ENCODE data around the gene ARHGDIB. TPM values are rescaled to one million over a fixed set of nuclear protein-coding genes. Genes with fewer than 3 reads are reported as not detected.

ARHGDIB gene
- total RNA-seq, 4 donors from 2014 or later = 36.7 to 69.5 (median 48.3) TPM

- Histone ChIP-seq H3K4me3 (no peak overlapping the region), H3K9me3 (no peaks in the 10 kb centered on the region), H3K36me3 (no peaks in the 10 kb centered on the region), H3K27ac (no peak overlapping the region), H3K27me3 (no peaks in the 10 kb centered on the region), H3K4me1 (peaks cover 0 to 4% (median 1%) of the 10 kb centered on the region in 4 donors)
- TF ChIP-seq CTCF (IDR thresholded peaks at IDR 0.05) (no peak), POLR2A (IDR thresholded peaks at IDR 0.05) (no peak), POLR2AphosphoS5 (IDR thresholded peaks at IDR 0.05) (no peak), EP300 (IDR thresholded peaks at IDR 0.05; ENCODE audit: low read depth) (no peak)
- DNase-seq = no peak
- in situ Hi-C loops (cut with MboI; ENCODE audit: low pct_ligation_motif_present in 1 of 4, low pct_unique_long_range_greater_than_20kb in 1 of 4, low sequenced_read_pairs in 3 of 4) = no loop called here
- WGBS, 2 donors (ENCODE audit: low coverage in 1 of 2) = 92 to 95% methylated on average over 2 of the region's 2 CpGs
- intact Hi-C loops (cut with DNase I; ENCODE audit: low total_unique reads) = no loop called here
Measured at GRCh38 chr12:14923944-14924343, 37.5 kb downstream of the ARHGDIB start.

GRCh38 chr12:14921218-14921617, 40.2 kb downstream of the ARHGDIB start:
- no peak for DNase-seq
- intact Hi-C loops (cut with DNase I; ENCODE audit: low total_unique reads) = no loop called here
- 89 to 100% methylated on average over 2 of the region's 2 CpGs for WGBS, 2 donors (ENCODE audit: low coverage in 1 of 2)
- TF ChIP-seq CTCF (IDR thresholded peaks at IDR 0.05) = no peak
- no peak for TF ChIP-seq POLR2A (IDR thresholded peaks at IDR 0.05)
- TF ChIP-seq EP300 (IDR thresholded peaks at IDR 0.05; ENCODE audit: low read depth) = no peak
- TF ChIP-seq POLR2AphosphoS5 (IDR thresholded peaks at IDR 0.05) = no peak
- H3K27me3 ChIP-seq = no peaks in the 10 kb centered on the region
- no peak overlapping the region for H3K27ac ChIP-seq
- in situ Hi-C loops (cut with MboI; ENCODE audit: low pct_ligation_motif_present in 1 of 4, low pct_unique_long_range_greater_than_20kb in 1 of 4, low sequenced_read_pairs in 3 of 4) = no loop called here
- H3K4me3 ChIP-seq = no peak overlapping the region
- H3K36me3 ChIP-seq = no peaks in the 10 kb centered on the region
- H3K9me3 ChIP-seq = no peaks in the 10 kb centered on the region
- no peaks in the 10 kb centered on the region for H3K4me1 ChIP-seq

GRCh38 chr12:14920475-14921126, 40.8 kb downstream of the ARHGDIB start:
- Histone ChIP-seq H3K36me3 (no peaks in the 10 kb centered on the region), H3K4me1 (no peaks in the 10 kb centered on the region), H3K27me3 (no peaks in the 10 kb centered on the region), H3K9me3 (no peaks in the 10 kb centered on the region), H3K4me3 (no peak overlapping the region), H3K27ac (no peak overlapping the region)
- 60 to 82% methylated on average over 7 of the region's 7 CpGs for WGBS, 2 donors (ENCODE audit: low coverage in 1 of 2)
- DNase-seq = no peak
- no peak for TF ChIP-seq POLR2AphosphoS5 (IDR thresholded peaks at IDR 0.05)
- intact Hi-C loops (cut with DNase I; ENCODE audit: low total_unique reads) = no loop called here
- in situ Hi-C loops (cut with MboI; ENCODE audit: low pct_ligation_motif_present in 1 of 4, low pct_unique_long_range_greater_than_20kb in 1 of 4, low sequenced_read_pairs in 3 of 4) = no loop called here

- no peaks in the 10 kb centered on the region for H3K9me3 ChIP-seq
- no peak for TF ChIP-seq POLR2AphosphoS5 (IDR thresholded peaks at IDR 0.05)
- TF ChIP-seq EP300 (IDR thresholded peaks at IDR 0.05; ENCODE audit: low read depth) = no peak
- H3K4me1 ChIP-seq = no peaks in the 10 kb centered on the region
- intact Hi-C loops (cut with DNase I; ENCODE audit: low total_unique reads) = no loop called here
- DNase-seq = no peak
- H3K36me3 ChIP-seq = no peaks in the 10 kb centered on the region
- H3K27ac ChIP-seq = no peak overlapping the region
- no peak overlapping the region for H3K4me3 ChIP-seq
- no peaks in the 10 kb centered on the region for H3K27me3 ChIP-seq
- in situ Hi-C loops (cut with MboI; ENCODE audit: low pct_ligation_motif_present in 1 of 4, low pct_unique_long_range_greater_than_20kb in 1 of 4, low sequenced_read_pairs in 3 of 4) = no loop called here
Measured at GRCh38 chr12:14919455-14919854, 41.9 kb downstream of the ARHGDIB start.

GRCh38 chr12:14915736-14916135, 45.7 kb downstream of the ARHGDIB start:
- Histone ChIP-seq H3K9me3 (no peaks in the 10 kb centered on the region), H3K36me3 (no peaks in the 10 kb centered on the region), H3K4me3 (no peak overlapping the region), H3K27ac (no peak overlapping the region), H3K4me1 (peaks cover 0 to 18% (median 6%) of the 10 kb centered on the region in 4 donors), H3K27me3 (no peaks in the 10 kb centered on the region)
- in situ Hi-C loops (cut with MboI; ENCODE audit: low pct_ligation_motif_present in 1 of 4, low pct_unique_long_range_greater_than_20kb in 1 of 4, low sequenced_read_pairs in 3 of 4) = no loop called here
- no peak for DNase-seq
- WGBS, 2 donors (ENCODE audit: low coverage in 1 of 2) = 76 to 85% methylated on average over 2 of the region's 2 CpGs
- intact Hi-C loops (cut with DNase I; ENCODE audit: low total_unique reads) = no loop called here
- no peak for TF ChIP-seq POLR2AphosphoS5 (IDR thresholded peaks at IDR 0.05)
- no peak for TF ChIP-seq EP300 (IDR thresholded peaks at IDR 0.05; ENCODE audit: low read depth)

All from transverse colon (tissue), 4 donors.